T-helper 2 cell treated with Interferon-gamma antibody and Interleukin-4, amounts not matched to agents 100 ng/mL and 5 ng/mL, for 36 hours (primary cell): Measurements from ENCODE around the gene CCHCR1. TPM values are rescaled to one million over a fixed set of nuclear protein-coding genes. Genes with fewer than 3 reads are reported as not detected.

ENCODE experiments used
- intact Hi-C: fragments of 100-400 bp; cut with micrococcal nuclease; formaldehyde crosslinking; loops from one replicate; pipeline ENCODE4 v1.15.1; 2023
- total RNA-seq: library from RNA; stranded (reverse); gene quantifications from 2 replicates; pipeline ENCODE4 v1.2.3, GENCODE V29; 2022

The CCHCR1 gene
- total RNA-seq, 1 donor from 2014 or later: 39.2 TPM

DNA sequence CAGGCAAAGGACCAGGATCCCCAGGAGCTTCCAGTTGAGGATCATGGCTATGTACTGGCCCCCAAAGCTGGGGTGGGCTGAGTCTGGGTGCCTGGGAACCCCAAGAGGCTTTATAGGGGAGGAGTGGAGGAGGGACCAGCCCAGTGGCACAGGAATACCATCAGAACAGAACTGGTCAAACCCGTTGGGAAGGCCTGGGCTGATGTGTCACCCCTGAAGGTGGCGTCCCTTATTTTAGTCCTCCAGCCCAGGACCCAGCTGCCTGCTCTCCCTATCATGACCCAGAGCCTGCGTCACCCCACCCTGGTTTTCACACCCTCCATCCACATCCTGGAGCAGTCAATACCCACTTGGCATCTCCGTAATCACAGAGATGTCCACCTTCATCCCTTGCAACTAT is 18.6 kb downstream of the CCHCR1 start, which contains the start of gene PSORS1C2:
PSORS1C2 (minus strand) TSS at position 85 of the 400 bp plus-strand sequence; CDS start at position 45, 40 bp downstream.
- intact Hi-C loops: no loop called here

DNA sequence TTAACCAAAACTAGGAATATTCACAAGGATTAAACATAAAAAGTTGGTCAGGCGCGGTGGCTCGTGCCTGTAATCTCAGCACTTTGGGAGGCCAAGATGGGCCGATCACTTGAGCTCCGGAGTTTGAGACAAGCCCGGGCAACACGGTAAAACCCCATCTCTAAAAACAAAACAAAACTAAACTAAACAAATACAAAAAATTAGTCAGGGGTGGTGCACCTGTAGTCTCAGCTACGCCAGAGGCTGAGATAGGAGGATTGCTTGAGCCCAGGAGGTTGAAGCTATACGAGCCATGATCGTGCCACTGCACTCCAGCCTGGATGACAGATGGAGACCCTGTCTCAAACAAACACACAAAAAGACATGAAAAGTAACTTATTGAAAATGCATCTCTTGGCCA is 21.9 kb downstream of the CCHCR1 start:
- intact Hi-C loops: no loop called here

DNA sequence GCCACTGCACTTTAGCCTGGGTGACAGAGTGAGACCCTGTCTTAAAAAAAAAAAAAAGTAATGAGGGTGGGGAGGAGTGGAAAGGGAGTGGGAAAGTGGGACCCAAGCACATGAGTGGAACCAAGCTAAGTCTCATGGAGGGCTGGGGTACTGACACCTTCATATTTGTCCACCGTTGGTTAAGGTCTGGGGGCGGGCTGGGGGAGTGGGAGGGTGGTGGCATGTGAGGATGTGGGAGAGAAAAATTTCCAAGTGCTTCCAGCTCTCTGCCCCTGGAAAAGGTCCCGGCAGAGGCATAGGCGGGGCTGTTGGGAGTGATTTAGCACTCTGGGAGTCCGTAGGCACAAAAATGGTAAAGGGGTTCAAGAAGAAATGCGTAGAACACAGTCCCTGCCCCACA is 24.8 kb downstream of the CCHCR1 start:
- intact Hi-C loops: no loop called here

GRCh38 chr6:31131595-31131994 is 26.0 kb downstream of the CCHCR1 start:
- intact Hi-C loops: no loop called here

DNA sequence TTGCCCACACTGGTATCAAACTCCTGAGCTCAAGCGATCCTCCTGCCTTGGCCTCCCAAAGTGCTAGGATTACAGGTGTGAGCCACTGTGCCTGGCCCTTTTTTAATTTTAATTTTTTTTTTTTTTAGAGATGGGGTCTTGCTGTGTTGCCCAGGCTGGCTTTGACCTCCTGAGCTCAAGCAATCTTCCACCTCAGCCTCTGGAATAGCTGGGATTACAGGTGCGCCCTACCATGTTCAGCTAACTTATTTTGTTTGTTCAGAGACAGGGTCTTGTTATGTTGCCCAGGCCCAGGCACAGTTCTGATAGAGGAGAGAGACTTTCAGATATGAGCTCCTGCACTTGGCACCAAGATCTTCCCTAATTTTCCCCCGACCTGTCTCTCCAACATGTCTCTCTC is 26.9 kb downstream of the CCHCR1 start:
- intact Hi-C loops: no loop called here

- intact Hi-C loops: no loop called here
These were observed 28.5 kb downstream of the CCHCR1 start for GRCh38 chr6:31129130-31129529.

GRCh38 chr6:31128093-31128676 is 29.4 kb downstream of the CCHCR1 start:
- intact Hi-C loops: no loop called here

- intact Hi-C loops: no loop called here
These were observed 31.0 kb downstream of the CCHCR1 start for GRCh38 chr6:31126396-31127175.

GRCh38 chr6:31125586-31126363 is 31.8 kb downstream of the CCHCR1 start:
- intact Hi-C loops: no loop called here

- intact Hi-C loops: no loop called here
These were observed 32.4 kb downstream of the CCHCR1 start for GRCh38 chr6:31125162-31125561.

GRCh38 chr6:31122791-31123706 is 34.6 kb downstream of the CCHCR1 start:
- intact Hi-C loops: no loop called here

DNA sequence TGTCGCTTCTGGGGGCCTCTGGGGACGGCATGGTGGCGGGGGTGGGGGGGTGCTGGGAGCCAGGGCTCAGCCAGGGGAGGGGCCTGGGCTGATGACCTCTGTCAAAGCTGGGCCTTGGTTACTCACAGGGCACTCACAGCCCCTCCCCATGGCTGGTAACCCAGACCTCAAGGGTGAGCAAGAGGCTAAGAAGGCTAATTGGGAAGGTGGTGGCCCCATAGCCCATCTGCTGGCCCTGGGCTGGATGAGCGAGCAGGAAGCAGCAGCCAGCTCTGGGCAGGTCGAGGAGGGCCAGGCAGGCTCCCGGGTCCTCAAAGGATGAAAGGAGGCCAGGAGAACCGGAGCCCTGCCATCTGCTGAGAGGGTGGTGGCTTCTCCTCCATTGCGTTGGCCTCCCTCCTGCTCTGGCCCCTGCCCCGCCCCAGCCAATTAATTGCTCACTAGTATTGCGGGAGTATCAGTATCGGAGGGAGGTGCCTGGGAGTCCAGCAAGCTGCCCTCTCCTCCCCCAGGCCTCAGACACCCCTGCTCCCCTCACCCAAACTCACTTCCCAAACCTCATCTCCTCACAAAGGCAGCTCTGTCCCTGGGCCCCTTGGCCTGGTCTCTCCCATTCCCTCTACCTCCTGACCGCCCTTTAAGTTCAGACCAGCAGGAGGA is 36.3 kb downstream of the CCHCR1 start:
- intact Hi-C loops: no loop called here

- intact Hi-C loops: no loop called here
These were observed 37.3 kb downstream of the CCHCR1 start, which contains the start of gene CDSN for GRCh38 chr6:31120151-31120915. Gene CDSN (minus strand): TSS chr6:31120446. CDS start chr6:31120419, 27 bp downstream.

- intact Hi-C loops: no loop called here
These were observed 39.4 kb downstream of the CCHCR1 start for GRCh38 chr6:31118178-31118577.

- intact Hi-C loops: no loop called here
These were observed 40.8 kb downstream of the CCHCR1 start for GRCh38 chr6:31116661-31117385.

DNA sequence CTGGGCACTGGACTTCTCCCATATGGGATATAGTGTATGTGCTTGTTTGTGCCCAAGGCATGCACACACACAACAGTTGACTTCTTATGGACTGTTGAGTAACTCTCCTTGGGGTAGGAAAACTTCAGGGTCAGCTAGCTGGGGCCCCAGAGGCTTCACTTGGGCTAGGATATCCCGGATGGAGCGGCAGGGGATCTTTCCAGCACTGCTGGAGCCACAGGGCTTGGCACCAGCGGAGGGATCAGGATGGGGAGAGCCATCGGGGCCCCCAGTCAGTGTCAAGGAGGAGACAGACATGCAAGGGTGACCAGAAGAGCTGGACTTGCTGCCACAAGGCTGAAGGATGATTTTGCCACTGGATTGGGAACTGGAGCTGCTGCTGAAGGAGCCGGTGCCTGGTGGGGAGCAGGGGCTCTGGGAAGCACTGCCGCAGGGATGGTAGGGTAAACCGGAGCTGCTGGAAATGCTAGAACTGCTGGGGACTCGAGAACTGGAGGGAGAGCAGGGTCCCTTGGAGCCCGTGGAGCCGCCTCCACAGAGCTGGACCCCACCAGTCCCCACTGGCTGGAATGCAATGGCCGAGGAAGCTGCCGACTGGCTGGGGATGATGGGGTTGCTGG is 41.6 kb downstream of the CCHCR1 start:
- intact Hi-C loops: no loop called here

DNA sequence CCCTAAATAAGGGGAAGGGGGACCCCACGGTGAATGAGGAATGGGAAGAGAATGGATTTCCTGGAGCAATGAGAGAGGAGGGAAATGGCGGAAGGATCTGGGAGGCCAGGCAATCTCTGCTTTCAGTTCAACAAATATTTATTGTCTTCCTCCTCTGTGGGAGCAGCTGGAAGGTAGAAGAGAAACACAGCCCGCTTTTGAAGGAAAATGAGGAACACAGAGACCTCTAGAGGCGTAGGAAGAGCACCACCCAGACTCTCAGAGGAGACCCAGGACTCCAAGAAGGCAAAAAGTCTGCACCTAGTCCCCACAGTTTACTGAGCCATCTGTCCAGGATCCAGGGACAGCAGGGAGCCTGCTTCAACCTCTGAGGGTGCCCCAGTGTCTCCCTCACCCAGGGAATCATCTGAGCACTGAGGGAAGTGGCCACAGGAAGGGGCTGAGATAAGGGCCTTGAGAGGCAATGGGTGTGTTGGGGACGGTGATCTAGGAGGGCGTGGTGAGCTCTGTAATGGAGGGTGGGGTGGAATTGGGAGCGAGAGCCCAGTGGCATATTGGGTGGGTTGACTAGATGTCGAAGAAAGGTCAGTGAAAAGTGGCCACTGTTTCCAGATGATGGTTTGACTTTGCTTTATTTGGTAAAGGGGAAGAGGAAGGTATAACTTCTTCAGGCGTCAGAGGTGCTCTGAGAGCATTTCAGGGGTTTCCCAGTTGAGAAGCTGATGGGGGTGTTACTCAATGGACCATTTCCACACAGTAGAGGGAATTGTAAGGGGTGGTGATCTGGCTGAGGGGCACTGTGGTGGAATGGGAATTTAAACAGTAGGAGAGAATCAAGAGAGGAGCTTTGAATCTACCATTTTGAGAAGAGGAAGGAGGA is 42.4 kb downstream of the CCHCR1 start:
- intact Hi-C loops: no loop called here

- intact Hi-C loops: no loop called here
These were observed 43.1 kb downstream of the CCHCR1 start, which contains the start of gene PSORS1C1 for GRCh38 chr6:31114541-31114878. Gene PSORS1C1 (plus strand): TSS chr6:31114800. CDS start chr6:31129633, 14,833 bp downstream.
